ENCODE results near the gene LAMA4. TPM values are rescaled to one million over a fixed set of nuclear protein-coding genes. Genes with fewer than 3 reads are reported as not detected.

LAMA4 gene
- total RNA-seq, 1 experiment from 2014 or later = 89.9 TPM

GRCh38 chr6:112195166-112195565 lies 59.2 kb downstream of the LAMA4 start:
- TF ChIP-seq CTCF (IDR thresholded peaks at IDR 0.05; ENCODE audit: unreplicated experiment) = no peak
- no peak overlapping the region for H3K27ac Mint-ChIP-seq (ENCODE audit: unreplicated experiment)
- H3K27me3 Mint-ChIP-seq (ENCODE audit: unreplicated experiment) = no peaks in the 10 kb centered on the region
- H3K4me1 Mint-ChIP-seq (ENCODE audit: low read depth, unreplicated experiment) = peaks cover 18% of the 10 kb centered on the region
- intact Hi-C loops (cut with micrococcal nuclease; ENCODE audit: unreplicated experiment) = no loop called here
- no peak overlapping the region for H3K4me3 Mint-ChIP-seq (ENCODE audit: low read depth, unreplicated experiment)
- no peaks in the 10 kb centered on the region for H3K9me3 Mint-ChIP-seq (ENCODE audit: low read depth, unreplicated experiment)
- BruUV-seq (replicated peaks) = no TSS peak
- peaks cover 13% of the 10 kb centered on the region for H3K36me3 Mint-ChIP-seq (ENCODE audit: insufficient read depth, unreplicated experiment)
- CTCF ChIA-PET = no interaction called here
- no peak for DNase-seq

- DNase-seq = no peak
- CTCF ChIA-PET = no interaction called here
- intact Hi-C loops (cut with micrococcal nuclease; ENCODE audit: unreplicated experiment) = no loop called here
- Mint-ChIP-seq H3K4me1 (ENCODE audit: low read depth, unreplicated experiment) (peaks cover 17% of the 10 kb centered on the region), H3K27ac (ENCODE audit: unreplicated experiment) (no peak overlapping the region), H3K27me3 (ENCODE audit: unreplicated experiment) (no peaks in the 10 kb centered on the region), H3K36me3 (ENCODE audit: insufficient read depth, unreplicated experiment) (peaks cover 7% of the 10 kb centered on the region), H3K4me3 (ENCODE audit: low read depth, unreplicated experiment) (no peak overlapping the region), H3K9me3 (ENCODE audit: low read depth, unreplicated experiment) (no peaks in the 10 kb centered on the region)
- no TSS peak for BruUV-seq (replicated peaks)
- TF ChIP-seq CTCF (IDR thresholded peaks at IDR 0.05; ENCODE audit: unreplicated experiment) = no peak
Observed at GRCh38 chr6:112194511-112194910, 59.9 kb downstream of the LAMA4 start.

- CTCF ChIA-PET = interaction anchor here (0.5 to 1.0 kb wide), 2 partner anchors 13 to 552 kb away, joined by 3 to 4 read pairs; no protein-coding TSS in a partner anchor
- BruUV-seq (replicated peaks) = no TSS peak
- intact Hi-C loops (cut with micrococcal nuclease; ENCODE audit: unreplicated experiment) = no loop called here
- DNase-seq = no peak
- TF ChIP-seq CTCF (IDR thresholded peaks at IDR 0.05; ENCODE audit: unreplicated experiment) = no peak
- Mint-ChIP-seq H3K4me3 (ENCODE audit: low read depth, unreplicated experiment) (no peak overlapping the region), H3K27ac (ENCODE audit: unreplicated experiment) (no peak overlapping the region), H3K36me3 (ENCODE audit: insufficient read depth, unreplicated experiment) (peaks cover 5% of the 10 kb centered on the region), H3K27me3 (ENCODE audit: unreplicated experiment) (no peaks in the 10 kb centered on the region), H3K9me3 (ENCODE audit: low read depth, unreplicated experiment) (no peaks in the 10 kb centered on the region), H3K4me1 (ENCODE audit: low read depth, unreplicated experiment) (peaks cover 7% of the 10 kb centered on the region)
Observed at GRCh38 chr6:112193535-112194051, 60.8 kb downstream of the LAMA4 start.

- no TSS peak for BruUV-seq (replicated peaks)
- no peak overlapping the region for H3K4me3 Mint-ChIP-seq (ENCODE audit: low read depth, unreplicated experiment)
- no peak for TF ChIP-seq CTCF (IDR thresholded peaks at IDR 0.05; ENCODE audit: unreplicated experiment)
- CTCF ChIA-PET = interaction anchor here (0.5 to 1.0 kb wide), 2 partner anchors 13 to 551 kb away, joined by 3 to 4 read pairs; no protein-coding TSS in a partner anchor
- no peaks in the 10 kb centered on the region for H3K9me3 Mint-ChIP-seq (ENCODE audit: low read depth, unreplicated experiment)
- H3K27ac Mint-ChIP-seq (ENCODE audit: unreplicated experiment) = no peak overlapping the region
- DNase-seq = no peak
- peaks cover under 1% of the 10 kb centered on the region for H3K36me3 Mint-ChIP-seq (ENCODE audit: insufficient read depth, unreplicated experiment)
- intact Hi-C loops (cut with micrococcal nuclease; ENCODE audit: unreplicated experiment) = no loop called here
- H3K4me1 Mint-ChIP-seq (ENCODE audit: low read depth, unreplicated experiment) = peaks cover 3% of the 10 kb centered on the region
- H3K27me3 Mint-ChIP-seq (ENCODE audit: unreplicated experiment) = no peaks in the 10 kb centered on the region
Observed at GRCh38 chr6:112193117-112193516, 61.2 kb downstream of the LAMA4 start.
